Measurements from ENCODE around the gene MPP2.

MPP2 gene

DNA sequence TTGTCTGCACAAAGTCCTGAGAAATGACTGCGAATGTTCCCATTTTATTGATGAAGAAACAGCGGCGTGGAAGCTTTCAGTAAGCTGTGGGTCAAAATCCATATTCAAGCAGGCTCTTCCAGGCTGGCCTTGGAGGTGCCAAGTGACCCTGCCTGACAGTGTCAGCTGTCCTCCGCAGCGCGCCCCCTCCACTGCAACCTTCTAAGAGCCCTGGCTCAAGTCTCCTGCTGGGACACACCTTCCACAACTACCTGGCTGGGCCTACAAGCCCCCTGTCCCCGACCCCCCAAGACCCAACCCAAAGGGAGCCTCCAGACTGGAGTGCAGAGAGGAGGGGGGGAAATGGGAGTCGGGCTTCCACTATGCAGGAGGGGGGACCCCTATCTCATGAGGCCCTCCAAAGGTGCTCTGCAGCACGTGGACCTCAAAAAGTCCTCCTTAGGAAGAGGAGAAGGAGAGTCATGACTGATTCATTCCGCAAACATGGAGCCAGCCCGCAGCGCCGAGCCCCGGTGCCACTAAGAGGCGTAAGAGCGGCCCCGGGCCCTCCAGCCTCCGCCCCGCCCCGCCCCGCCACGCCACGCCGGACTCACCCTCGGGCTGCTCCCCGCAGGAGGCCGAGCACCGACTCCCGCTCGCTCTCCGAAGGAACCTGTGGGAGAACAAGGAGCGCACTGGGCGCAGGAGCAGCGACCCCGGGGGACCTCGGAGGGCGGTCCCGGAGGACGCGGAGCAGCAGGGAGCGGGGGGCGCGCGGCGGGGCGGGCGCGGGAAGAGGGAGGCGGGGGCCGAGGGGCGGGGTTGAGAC, 75.0 kb downstream of the MPP2 start:
- peaks cover 25% of the 10 kb centered on the region for H3K4me1 Mint-ChIP-seq
- H3K36me3 Mint-ChIP-seq (ENCODE audit: low read depth): peaks cover 26% of the 10 kb centered on the region
- H3K27ac Mint-ChIP-seq: peak overlapping the region in 2 of 3 experiments; percentile 62 to 72
- H3K27me3 Mint-ChIP-seq (ENCODE audit: low read depth): peaks cover 17% of the 10 kb centered on the region
- H3K4me3 Mint-ChIP-seq: peak overlapping the region; percentile 84 to 89 (median 89)
- TF ChIP-seq, protein P1, sequence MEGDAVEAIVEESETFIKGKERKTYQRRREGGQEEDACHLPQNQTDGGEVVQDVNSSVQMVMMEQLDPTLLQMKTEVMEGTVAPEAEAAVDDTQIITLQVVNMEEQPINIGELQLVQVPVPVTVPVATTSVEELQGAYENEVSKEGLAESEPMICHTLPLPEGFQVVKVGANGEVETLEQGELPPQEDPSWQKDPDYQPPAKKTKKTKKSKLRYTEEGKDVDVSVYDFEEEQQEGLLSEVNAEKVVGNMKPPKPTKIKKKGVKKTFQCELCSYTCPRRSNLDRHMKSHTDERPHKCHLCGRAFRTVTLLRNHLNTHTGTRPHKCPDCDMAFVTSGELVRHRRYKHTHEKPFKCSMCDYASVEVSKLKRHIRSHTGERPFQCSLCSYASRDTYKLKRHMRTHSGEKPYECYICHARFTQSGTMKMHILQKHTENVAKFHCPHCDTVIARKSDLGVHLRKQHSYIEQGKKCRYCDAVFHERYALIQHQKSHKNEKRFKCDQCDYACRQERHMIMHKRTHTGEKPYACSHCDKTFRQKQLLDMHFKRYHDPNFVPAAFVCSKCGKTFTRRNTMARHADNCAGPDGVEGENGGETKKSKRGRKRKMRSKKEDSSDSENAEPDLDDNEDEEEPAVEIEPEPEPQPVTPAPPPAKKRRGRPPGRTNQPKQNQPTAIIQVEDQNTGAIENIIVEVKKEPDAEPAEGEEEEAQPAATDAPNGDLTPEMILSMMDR (IDR thresholded peaks at IDR 0.05; ENCODE audit: unreplicated experiment in 3 of 3): no peak
- H3K9me3 Mint-ChIP-seq: peaks cover 7% of the 10 kb centered on the region

DNA sequence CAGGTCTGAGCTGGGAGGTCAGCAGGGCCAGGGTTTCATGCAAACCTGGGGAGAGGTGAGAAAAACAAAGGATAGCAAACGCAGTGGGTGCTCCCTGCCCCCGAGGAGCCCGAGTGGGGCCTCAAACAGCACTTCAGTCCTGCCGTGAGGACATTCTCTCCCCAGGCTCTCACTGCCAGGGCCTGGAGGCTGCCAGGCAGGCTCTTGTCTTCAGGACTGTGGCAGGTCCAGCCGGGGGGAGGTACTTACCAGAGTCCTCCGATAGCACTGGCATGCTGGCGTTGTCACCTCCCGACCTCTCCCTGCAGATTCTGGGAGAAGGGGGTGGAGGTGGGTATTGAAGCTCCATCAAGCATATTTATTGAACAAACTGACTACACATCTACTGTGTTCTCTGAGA, 75.7 kb downstream of the MPP2 start:
- TF ChIP-seq, protein P1 (IDR thresholded peaks at IDR 0.05; ENCODE audit: unreplicated experiment in 3 of 3): no peak
- peaks cover 17% of the 10 kb centered on the region for H3K27me3 Mint-ChIP-seq (ENCODE audit: low read depth)
- H3K36me3 Mint-ChIP-seq (ENCODE audit: low read depth): peaks cover 26% of the 10 kb centered on the region
- H3K4me3 Mint-ChIP-seq: peak overlapping the region; percentile 84 to 89 (median 89)
- peaks cover 25% of the 10 kb centered on the region for H3K4me1 Mint-ChIP-seq
- peak overlapping the region in 1 of 3 experiments; percentile 72 for H3K27ac Mint-ChIP-seq
- H3K9me3 Mint-ChIP-seq: peaks cover 7% of the 10 kb centered on the region

DNA sequence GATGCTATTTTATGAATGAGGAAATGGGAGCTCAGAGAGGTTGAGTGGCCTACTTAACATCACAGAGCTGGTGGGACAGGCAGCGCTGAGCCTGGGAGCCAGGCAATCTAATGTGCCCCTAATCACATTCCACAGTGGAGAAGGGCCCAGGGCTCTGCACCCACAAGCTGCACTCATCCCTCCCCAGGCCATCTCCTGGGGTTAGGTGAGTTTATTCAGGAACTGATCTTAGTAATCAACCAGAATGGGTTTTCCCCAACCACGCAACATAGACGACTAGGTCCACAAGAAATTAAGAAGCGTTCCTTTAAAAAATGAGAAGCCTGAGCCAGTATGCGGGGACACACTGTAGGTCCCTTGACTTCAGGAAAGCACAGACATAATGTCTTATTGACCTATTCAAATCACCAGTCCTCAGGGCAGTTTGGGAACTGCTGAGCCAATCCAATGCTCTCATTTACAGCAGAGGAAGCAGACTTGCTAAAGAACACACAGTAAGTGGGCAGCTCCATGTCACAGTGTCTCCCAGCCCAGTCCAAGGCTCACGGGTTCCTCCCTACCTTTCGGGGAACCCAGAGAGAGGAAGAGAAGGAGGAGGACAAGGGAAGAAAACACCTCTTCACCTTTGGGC, 76.7 kb downstream of the MPP2 start:
- peaks cover 13% of the 10 kb centered on the region for H3K27me3 Mint-ChIP-seq (ENCODE audit: low read depth)
- H3K4me1 Mint-ChIP-seq: peaks cover 25% of the 10 kb centered on the region
- peak overlapping the region; percentile 80 to 89 (median 84) for H3K4me3 Mint-ChIP-seq
- TF ChIP-seq, protein P1 (IDR thresholded peaks at IDR 0.05; ENCODE audit: unreplicated experiment in 3 of 3): no peak
- H3K9me3 Mint-ChIP-seq: peaks cover 7% of the 10 kb centered on the region
- H3K27ac Mint-ChIP-seq: peak overlapping the region in 1 of 3 experiments; percentile 46
- peaks cover 29% of the 10 kb centered on the region for H3K36me3 Mint-ChIP-seq (ENCODE audit: low read depth)

DNA sequence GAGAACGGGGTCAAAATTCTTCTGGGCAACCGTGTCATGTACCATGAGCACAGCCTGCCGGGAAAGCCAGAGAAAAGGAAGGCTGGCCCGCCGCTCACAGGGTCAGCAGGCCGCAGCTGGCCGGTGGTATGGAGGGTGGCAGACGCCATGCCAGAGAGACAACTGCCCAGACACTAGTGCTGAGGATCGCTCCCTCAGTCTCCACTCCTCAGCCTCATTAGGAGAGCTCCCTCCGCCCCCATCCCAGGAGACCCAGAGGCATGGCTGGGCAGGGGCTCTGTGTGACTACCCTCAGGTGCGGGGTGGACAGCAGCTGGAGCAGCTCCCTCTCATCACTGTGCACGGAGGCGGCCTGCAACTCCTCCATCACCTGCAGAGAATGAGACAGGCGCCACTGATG, 77.6 kb downstream of the MPP2 start:
- Mint-ChIP-seq H3K4me1 (peaks cover 25% of the 10 kb centered on the region), H3K9me3 (peaks cover 7% of the 10 kb centered on the region), H3K27me3 (ENCODE audit: low read depth) (peaks cover 13% of the 10 kb centered on the region), H3K36me3 (ENCODE audit: low read depth) (peaks cover 33% of the 10 kb centered on the region), H3K4me3 (peak overlapping the region in 1 of 3 experiments; percentile 47), H3K27ac (no peak overlapping the region)
- TF ChIP-seq, protein P1 (IDR thresholded peaks at IDR 0.05; ENCODE audit: unreplicated experiment in 3 of 3): no peak

DNA sequence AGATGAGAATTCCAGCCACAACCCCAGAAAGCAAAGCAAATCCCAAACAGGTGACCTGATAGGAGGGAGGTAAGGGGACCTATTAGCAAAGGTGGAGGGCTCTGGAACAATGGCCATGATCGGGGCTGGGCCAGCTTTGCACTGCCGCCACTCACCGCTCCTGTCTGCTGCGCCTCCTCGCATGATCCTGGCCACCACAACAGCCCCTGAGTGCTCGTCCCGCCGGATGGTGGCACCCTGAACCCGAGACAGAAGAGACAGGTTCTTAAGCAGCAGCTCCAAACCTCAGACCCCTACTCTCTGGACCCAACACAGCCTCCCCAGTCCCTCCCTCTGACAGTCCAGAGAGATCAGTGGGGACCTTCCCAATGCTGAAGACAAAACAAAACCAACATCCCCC, 79.7 kb downstream of the MPP2 start:
- Mint-ChIP-seq H3K36me3 (ENCODE audit: low read depth) (peaks cover 39% of the 10 kb centered on the region), H3K4me1 (peaks cover 14% of the 10 kb centered on the region), H3K27me3 (ENCODE audit: low read depth) (peaks cover 4% of the 10 kb centered on the region), H3K27ac (no peak overlapping the region), H3K4me3 (no peak overlapping the region), H3K9me3 (no peaks in the 10 kb centered on the region)
- TF ChIP-seq, protein P1 (IDR thresholded peaks at IDR 0.05; ENCODE audit: unreplicated experiment in 3 of 3): no peak
